A549 (cell line): ENCODE data around the gene PRR35.

Experiments
- BHLHE40 ChIP-seq: IDR thresholded peaks from 2 replicates; pipeline ENCODE4 v1.6.1; 2012; ENCODE audit warnings: low read depth, low read length, inconsistent platforms
- CTCF ChIP-seq: fragments of >200 bp; sonication (Bioruptor Twin); formaldehyde crosslinking; IDR thresholded peaks from 3 replicates; pipeline ENCODE4 v1.5.1; 2016
- EP300 ChIP-seq, 2 experiments: fragments of >200 bp; sonication (Bioruptor Twin); formaldehyde crosslinking; IDR thresholded peaks; 2 replicates in 1 of 2; 3 replicates in 1 of 2; pipeline ENCODE4 v1.6.1; 2016 to 2017
- ESRRA ChIP-seq: fragments of 150-350 bp; IDR thresholded peaks from 2 replicates; pipeline ENCODE4 v1.6.1; 2014; ENCODE audit warnings: mild to moderate bottlenecking, low read length, borderline replicate concordance
- HDAC2 ChIP-seq: fragments of 200-600 bp; sonication (generic); IDR thresholded peaks from 2 replicates; pipeline ENCODE4 v1.6.1; 2016
- JUNB ChIP-seq: fragments of >200 bp; sonication (Bioruptor Twin); formaldehyde crosslinking; IDR thresholded peaks from 2 replicates; pipeline ENCODE4 v1.6.1; 2016
- MAZ ChIP-seq: fragments of 150-350 bp; IDR thresholded peaks from 2 replicates; pipeline ENCODE4 v1.6.1; 2014; ENCODE audit warnings: antibody characterized with exemption, low read depth, low read length, borderline replicate concordance
- POLR2A ChIP-seq: IDR thresholded peaks from 2 replicates; pipeline ENCODE4 v1.6.1; 2012; ENCODE audit warnings: mild to moderate bottlenecking, low read length
- RAD21 ChIP-seq, 2 experiments: fragments of >200 bp in 1 of 2; sonication (Bioruptor Twin) in 1 of 2; formaldehyde crosslinking in 1 of 2; IDR thresholded peaks in 1 of 2; conservative IDR thresholded peaks in 1 of 2; 2 replicates in 1 of 2; 3 replicates in 1 of 2; pipeline ENCODE4 v1.6.1; 2012 to 2018; ENCODE audit warnings: inconsistent platforms in 1 of 2
- RARB ChIP-seq: fragments of 250-450 bp; sonication (Bioruptor Pico); IDR thresholded peaks from 2 replicates; pipeline ENCODE4 v1.8.0; 2021; ENCODE audit warnings: mild to moderate bottlenecking, moderate library complexity
- TF ChIP-seq, protein P1 (sequence below): fragments of >200 bp; sonication (Bioruptor Twin); formaldehyde crosslinking; IDR thresholded peaks from 3 replicates; pipeline ENCODE4 v1.6.1; 2016

DNA sequence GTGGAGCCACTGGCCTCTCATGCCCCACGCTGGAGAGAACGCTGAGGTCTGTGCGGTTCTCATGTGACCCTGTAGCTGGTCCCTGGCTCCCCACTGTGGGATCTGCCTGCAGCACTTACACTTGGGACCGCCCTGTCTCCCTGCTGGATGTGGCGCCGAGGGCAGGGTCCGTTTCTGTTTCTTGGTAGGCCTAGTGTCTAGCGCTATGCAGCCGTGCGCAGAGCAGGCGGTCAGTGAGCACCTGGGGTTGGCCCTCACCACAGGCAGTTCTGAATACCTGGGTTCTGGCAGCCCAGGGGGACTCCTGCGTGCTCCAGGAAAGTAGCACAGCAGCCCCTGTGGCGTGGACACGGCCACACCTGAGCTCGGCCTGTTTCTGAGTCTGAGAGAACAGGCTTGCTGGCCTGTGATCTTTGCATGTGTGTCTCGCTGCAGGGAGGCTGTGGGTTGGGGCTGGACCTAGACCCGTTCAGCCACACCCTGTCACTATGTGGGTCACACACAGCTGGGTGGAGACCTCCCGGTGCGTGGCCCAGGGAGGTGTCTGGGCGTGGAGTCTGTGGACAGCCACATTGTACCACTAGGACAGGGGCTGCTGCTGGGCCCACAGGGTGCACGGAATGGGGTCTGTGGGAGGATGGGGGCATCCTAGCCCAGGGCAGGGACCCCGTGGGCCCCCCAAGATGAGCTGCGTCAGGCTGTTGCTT, 29.9 kb upstream of the PRR35 start:
- TF ChIP-seq CTCF (no peak), POLR2A (no peak), RAD21 (conservative IDR thresholded peaks at IDR 0.05 in 1 of 2, IDR thresholded peaks at IDR 0.05 in 1 of 2) (no peak), RARB (CRISPR knock-in tag) (no peak), BHLHE40 (no peak), ESRRA (no peak), HDAC2 (no peak), MAZ (no peak), JUNB (no peak), EP300 (IDR thresholded peaks at IDR 0.05) (no peak)
- TF ChIP-seq, protein P1, sequence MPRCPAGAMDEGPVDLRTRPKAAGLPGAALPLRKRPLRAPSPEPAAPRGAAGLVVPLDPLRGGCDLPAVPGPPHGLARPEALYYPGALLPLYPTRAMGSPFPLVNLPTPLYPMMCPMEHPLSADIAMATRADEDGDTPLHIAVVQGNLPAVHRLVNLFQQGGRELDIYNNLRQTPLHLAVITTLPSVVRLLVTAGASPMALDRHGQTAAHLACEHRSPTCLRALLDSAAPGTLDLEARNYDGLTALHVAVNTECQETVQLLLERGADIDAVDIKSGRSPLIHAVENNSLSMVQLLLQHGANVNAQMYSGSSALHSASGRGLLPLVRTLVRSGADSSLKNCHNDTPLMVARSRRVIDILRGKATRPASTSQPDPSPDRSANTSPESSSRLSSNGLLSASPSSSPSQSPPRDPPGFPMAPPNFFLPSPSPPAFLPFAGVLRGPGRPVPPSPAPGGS, result no peak
